ENCODE data around the gene CIB4. TPM values are rescaled to one million over a fixed set of nuclear protein-coding genes. Genes with fewer than 3 reads are reported as not detected.

CIB4 gene
- total RNA-seq, 1 donor from 2014 or later = not detected

DNA sequence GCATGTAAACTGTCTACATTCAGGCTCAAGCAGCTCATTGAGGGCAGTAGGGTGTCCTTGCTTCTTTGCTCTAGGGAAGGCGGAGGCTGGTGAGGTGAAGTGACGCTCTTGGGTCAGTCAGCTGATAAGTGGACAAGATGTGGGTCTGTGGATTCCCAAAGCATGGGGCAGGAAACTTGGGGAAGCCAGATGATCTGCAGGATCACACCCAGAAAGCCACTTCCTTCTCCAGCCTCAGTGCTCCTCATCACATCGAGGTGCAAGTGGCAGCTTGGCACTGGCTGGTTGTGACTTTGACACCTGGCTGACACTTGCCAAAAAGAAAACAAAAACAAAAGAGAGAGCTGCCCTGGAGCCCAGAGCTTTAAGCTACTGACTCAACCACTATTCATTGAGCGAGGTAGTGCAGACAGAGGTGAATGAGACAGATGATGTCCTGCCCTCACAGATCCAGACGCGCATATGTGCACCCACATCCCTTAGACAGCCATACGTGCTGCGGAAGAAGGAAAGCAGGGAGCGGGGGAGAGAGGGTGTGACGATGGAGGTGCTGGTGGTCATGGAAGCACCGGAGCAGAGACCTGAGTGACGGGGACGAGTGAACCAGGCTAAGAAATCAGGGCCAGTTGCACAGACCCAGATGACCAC is 3.1 kb upstream of the CIB4 start:
- TF ChIP-seq, protein P1, sequence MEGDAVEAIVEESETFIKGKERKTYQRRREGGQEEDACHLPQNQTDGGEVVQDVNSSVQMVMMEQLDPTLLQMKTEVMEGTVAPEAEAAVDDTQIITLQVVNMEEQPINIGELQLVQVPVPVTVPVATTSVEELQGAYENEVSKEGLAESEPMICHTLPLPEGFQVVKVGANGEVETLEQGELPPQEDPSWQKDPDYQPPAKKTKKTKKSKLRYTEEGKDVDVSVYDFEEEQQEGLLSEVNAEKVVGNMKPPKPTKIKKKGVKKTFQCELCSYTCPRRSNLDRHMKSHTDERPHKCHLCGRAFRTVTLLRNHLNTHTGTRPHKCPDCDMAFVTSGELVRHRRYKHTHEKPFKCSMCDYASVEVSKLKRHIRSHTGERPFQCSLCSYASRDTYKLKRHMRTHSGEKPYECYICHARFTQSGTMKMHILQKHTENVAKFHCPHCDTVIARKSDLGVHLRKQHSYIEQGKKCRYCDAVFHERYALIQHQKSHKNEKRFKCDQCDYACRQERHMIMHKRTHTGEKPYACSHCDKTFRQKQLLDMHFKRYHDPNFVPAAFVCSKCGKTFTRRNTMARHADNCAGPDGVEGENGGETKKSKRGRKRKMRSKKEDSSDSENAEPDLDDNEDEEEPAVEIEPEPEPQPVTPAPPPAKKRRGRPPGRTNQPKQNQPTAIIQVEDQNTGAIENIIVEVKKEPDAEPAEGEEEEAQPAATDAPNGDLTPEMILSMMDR (conservative IDR thresholded peaks at IDR 0.05; ENCODE audit: low read depth, low read length) = no peak
- H3K4me3 ChIP-seq (ENCODE audit: low read depth, low read length) = no peak overlapping the region
- no peak for DNase-seq (ENCODE audit: low read depth)

DNA sequence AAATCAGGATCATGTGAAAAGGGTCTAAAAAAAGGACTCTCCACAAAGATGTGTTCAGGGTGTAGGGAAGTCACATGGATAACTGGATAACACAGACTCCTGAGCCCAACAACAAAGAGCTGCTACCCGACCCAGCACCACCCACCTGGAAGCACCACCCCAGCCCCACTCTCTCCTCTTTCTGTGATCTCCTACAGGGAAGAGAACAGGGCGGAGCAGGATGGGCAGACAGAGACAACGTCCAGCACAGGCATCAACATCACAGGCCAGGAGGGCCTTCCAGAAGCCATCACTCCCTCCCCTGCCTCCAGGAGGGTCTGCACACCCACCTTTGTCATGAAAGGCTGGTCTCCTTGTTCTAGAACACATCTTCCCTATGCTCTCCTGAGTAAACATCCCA is 1.3 kb upstream of the CIB4 start:
- TF ChIP-seq, protein P1 (conservative IDR thresholded peaks at IDR 0.05; ENCODE audit: low read depth, low read length) = no peak
- no peak for DNase-seq (ENCODE audit: low read depth)
- H3K4me3 ChIP-seq (ENCODE audit: low read depth, low read length) = no peak overlapping the region

DNA sequence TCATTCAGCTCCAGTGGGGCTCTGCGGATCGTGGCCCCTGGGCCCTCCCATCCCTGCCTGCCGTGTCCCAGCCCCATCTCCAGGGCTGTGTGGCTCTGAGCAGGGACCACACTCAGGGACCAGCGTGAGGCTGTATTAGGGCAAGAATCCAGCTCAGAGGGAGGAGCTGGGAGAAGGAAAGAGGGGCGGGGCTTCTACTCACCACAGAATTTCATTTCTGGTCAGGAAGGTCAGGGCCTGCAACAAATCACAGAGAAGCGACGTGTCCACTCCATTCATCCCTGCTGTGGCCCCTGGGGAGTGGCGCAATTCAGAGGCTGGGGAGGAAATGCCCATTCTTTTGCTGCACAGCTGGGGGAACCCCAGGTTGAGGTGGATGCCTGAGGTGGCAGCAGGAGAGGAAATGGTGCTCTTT is 828 bp downstream of the CIB4 start:
- TF ChIP-seq, protein P1 (conservative IDR thresholded peaks at IDR 0.05; ENCODE audit: low read depth, low read length) = no peak
- peak; percentile 26 for DNase-seq (ENCODE audit: low read depth)

DNA sequence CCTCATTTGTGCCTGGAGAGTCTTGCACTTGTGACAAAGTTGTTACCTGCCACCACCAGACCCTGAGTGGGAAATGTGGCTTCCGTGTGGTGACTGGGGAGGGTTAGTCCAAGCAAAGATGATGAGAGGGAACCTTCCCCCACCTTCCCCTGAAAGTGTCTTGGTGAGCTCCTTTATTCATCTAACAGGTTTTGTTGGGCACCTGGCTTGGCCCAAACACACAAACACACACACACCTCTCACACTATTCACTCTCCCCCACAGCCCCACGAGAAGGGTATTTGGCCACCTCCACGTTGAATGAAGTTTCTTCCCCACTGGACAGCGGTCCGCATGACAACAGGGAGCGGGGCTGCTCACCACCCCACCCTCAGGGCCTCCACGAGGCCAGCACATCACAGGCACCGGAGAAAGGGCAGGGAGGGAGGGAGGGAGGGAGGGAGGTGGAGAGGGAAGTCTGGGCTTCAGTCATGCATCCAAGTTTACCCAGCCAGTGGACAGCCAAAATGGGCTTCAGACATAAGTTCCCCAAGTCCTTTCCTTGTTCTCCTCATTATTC is 1.4 kb downstream of the CIB4 start:
- TF ChIP-seq, protein P1 (conservative IDR thresholded peaks at IDR 0.05; ENCODE audit: low read depth, low read length) = no peak
- H3K4me3 ChIP-seq (ENCODE audit: low read depth, low read length) = no peak overlapping the region
- DNase-seq (ENCODE audit: low read depth) = no peak

More for the DNA sequence above, 828 bp downstream of the CIB4 start:
- no peak overlapping the region for H3K4me3 ChIP-seq (ENCODE audit: low read depth, low read length)

DNA sequence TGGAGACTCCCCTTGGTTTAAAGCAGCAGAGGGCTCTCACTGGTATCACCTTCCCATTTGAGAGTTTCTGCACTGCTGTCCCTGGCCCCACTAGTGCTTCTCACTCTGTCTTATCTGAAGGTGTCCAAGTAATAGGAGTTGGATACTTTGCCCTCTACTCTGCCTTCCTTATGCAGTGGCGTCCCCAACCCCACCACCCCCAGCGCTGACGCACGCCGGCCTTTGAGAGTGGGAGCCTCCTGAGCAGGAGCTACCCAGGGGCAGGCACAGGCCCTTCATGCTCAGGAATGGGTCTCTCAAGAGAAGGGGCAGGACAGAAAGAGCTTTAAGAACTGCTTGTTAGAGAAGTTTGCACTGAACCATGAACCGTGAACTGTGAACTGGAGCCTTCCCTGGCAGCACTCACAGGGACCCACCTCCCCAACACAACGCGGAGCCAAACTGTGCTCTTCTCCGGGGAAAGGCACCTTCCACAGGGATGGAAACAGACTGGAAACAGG is 3.3 kb downstream of the CIB4 start:
- H3K4me3 ChIP-seq (ENCODE audit: low read depth, low read length) = no peak overlapping the region
- TF ChIP-seq, protein P1 (conservative IDR thresholded peaks at IDR 0.05; ENCODE audit: low read depth, low read length) = no peak
- no peak for DNase-seq (ENCODE audit: low read depth)

DNA sequence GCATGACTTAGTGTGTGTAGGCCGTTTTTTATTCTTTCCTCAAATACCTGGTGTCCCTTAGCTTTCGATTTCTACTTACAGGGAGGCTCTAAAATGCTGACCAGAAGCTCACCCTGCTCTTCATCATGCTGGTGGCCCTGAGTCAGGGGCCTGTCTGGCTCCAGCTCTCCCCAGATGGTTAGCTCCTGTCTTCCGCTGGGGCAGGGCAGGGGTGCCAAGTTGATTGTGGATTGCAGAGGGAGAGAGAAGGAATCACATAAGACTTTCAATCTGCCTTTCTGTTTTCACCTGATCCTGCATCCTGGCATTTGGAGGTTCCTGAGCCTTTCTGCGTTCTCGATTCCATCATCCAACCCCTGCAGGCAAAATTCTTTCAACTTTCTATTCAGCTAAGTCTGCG is 4.2 kb downstream of the CIB4 start:
- TF ChIP-seq, protein P1 (conservative IDR thresholded peaks at IDR 0.05; ENCODE audit: low read depth, low read length) = no peak
- DNase-seq (ENCODE audit: low read depth) = no peak
- no peak overlapping the region for H3K4me3 ChIP-seq (ENCODE audit: low read depth, low read length)

DNA sequence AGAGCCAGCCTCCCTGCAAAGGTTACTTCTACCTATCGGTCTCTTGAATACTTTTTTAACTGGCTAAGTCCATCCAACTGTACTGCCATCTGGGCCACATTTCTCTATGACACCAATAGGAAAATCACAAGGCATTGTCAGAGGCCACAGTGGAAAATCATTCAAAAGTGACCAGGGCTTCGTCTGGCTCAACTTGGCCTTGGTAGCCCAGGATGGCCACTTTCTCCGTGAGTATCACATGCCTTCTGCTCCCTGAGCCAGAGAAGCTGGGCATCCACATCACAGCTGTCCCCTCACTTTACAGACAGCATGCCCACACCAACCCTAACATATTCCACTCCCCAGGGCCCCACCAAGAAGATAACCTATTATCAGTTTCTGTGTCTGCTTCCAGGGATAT is 5.8 kb downstream of the CIB4 start:
- no peak for DNase-seq (ENCODE audit: low read depth)
- TF ChIP-seq, protein P1 (conservative IDR thresholded peaks at IDR 0.05; ENCODE audit: low read depth, low read length) = no peak
- no peak overlapping the region for H3K4me3 ChIP-seq (ENCODE audit: low read depth, low read length)
